Trophoblast cell (in vitro differentiated cells and primary cell): ENCODE data around the gene FAM114A1.
A peak's percentile ranks its signal among the peaks of the same experiment; 100 is the strongest.
"Not testable (repeated sequence)": the region's sequence is repeated elsewhere in the genome, so short reads cannot be mapped to it uniquely, and the experiment has no call there.

ENCODE experiments used
- DNase-seq, 2 donors: peaks; one replicate each; pipeline ENCODE4 v3.0.0-alpha.2; 2016
- H2AFZ ChIP-seq: 2 replicates; pipeline ENCODE4 v1.6.1; 2013; ENCODE audit warnings: low read length, moderate library complexity, mild to moderate bottlenecking; ENCODE audit not compliant: insufficient read depth, poor library complexity
- H2AK5ac ChIP-seq: 2 replicates; pipeline ENCODE4 v1.6.1; 2013; ENCODE audit warnings: mild to moderate bottlenecking, low read length
- H2BK120ac ChIP-seq: 2 replicates; pipeline ENCODE4 v1.6.1; 2013; ENCODE audit warnings: low read length, mild to moderate bottlenecking, moderate library complexity; ENCODE audit not compliant: insufficient read depth, poor library complexity
- H2BK12ac ChIP-seq: 2 replicates; pipeline ENCODE4 v1.6.1; 2013; ENCODE audit warnings: mild to moderate bottlenecking, low read length, moderate library complexity
- H2BK5ac ChIP-seq: 2 replicates; pipeline ENCODE4 v1.6.1; 2013; ENCODE audit warnings: low read length, low read depth, moderate library complexity, mild to moderate bottlenecking; ENCODE audit not compliant: poor library complexity
- H3K14ac ChIP-seq: 2 replicates; pipeline ENCODE4 v1.6.1; 2013; ENCODE audit warnings: mild to moderate bottlenecking, low read length
- H3K18ac ChIP-seq: 2 replicates; pipeline ENCODE4 v1.6.1; 2013; ENCODE audit warnings: mild to moderate bottlenecking, low read length
- H3K23ac ChIP-seq: 2 replicates; pipeline ENCODE4 v1.6.1; 2013; ENCODE audit warnings: low read length
- H3K27ac ChIP-seq: 2 replicates; pipeline ENCODE4 v1.5.1; 2013; ENCODE audit warnings: low read depth, mild to moderate bottlenecking, inconsistent platforms, low read length, moderate library complexity
- H3K27me3 ChIP-seq: 2 replicates; pipeline ENCODE4 v1.6.1; 2013; ENCODE audit warnings: inconsistent platforms, mild to moderate bottlenecking, low read length, moderate library complexity; ENCODE audit not compliant: insufficient read depth
- H3K36me3 ChIP-seq, 2 experiments: 1 replicate in 1 of 2; 2 replicates in 1 of 2; pipeline ENCODE4 v1.6.1; 2013; ENCODE audit warnings: low read length in 2 of 2, mild to moderate bottlenecking in 2 of 2, moderate library complexity in 1 of 2; ENCODE audit not compliant: insufficient read depth in 2 of 2, control insufficient read depth in 1 of 2
- H3K4ac ChIP-seq: 2 replicates; pipeline ENCODE4 v1.6.1; 2013; ENCODE audit warnings: low read depth, mild to moderate bottlenecking, low read length, moderate library complexity
- H3K4me1 ChIP-seq, 2 experiments: 1 replicate in 1 of 2; 2 replicates in 1 of 2; pipeline ENCODE4 v1.6.1; 2013; ENCODE audit warnings: low read length in 2 of 2, mild to moderate bottlenecking in 2 of 2, moderate library complexity in 1 of 2; ENCODE audit not compliant: insufficient read depth in 2 of 2, control insufficient read depth in 1 of 2
- H3K4me2 ChIP-seq: 2 replicates; pipeline ENCODE4 v1.6.1; 2013; ENCODE audit warnings: inconsistent platforms, mild to moderate bottlenecking, low read length, moderate library complexity
- H3K4me3 ChIP-seq: 2 replicates; pipeline ENCODE4 v1.5.1; 2013; ENCODE audit warnings: mild to moderate bottlenecking, low read depth, low read length, inconsistent platforms
- H3K79me1 ChIP-seq: one replicate; pipeline ENCODE4 v1.6.1; 2013; ENCODE audit warnings: low read length
- H3K79me2 ChIP-seq: 2 replicates; pipeline ENCODE4 v1.6.1; 2013; ENCODE audit warnings: low read length, mild to moderate bottlenecking; ENCODE audit not compliant: control insufficient read depth, insufficient read depth, poor library complexity
- H3K9ac ChIP-seq: 2 replicates; pipeline ENCODE4 v1.6.1; 2013; ENCODE audit warnings: mild to moderate bottlenecking, low read length
- H3K9me3 ChIP-seq: 2 replicates; pipeline ENCODE4 v1.6.1; 2013; ENCODE audit warnings: low read depth, mild to moderate bottlenecking, control low read depth, inconsistent platforms, low read length; ENCODE audit not compliant: insufficient read depth
- H4K12ac ChIP-seq: 2 replicates; pipeline ENCODE4 v1.6.1; 2013; ENCODE audit warnings: low read depth, mild to moderate bottlenecking, low read length, moderate library complexity
- H4K8ac ChIP-seq: 2 replicates; pipeline ENCODE4 v1.6.1; 2013; ENCODE audit warnings: low read depth, mild to moderate bottlenecking, low read length, moderate library complexity
- H4K91ac ChIP-seq: one replicate; pipeline ENCODE4 v1.6.1; 2013; ENCODE audit warnings: low read depth, mild to moderate bottlenecking, low read length, moderate library complexity
- WGBS: extraction: QIAGEN DNeasy Blood & Tissue Kit; methylation state at CpG from one replicate; pipeline ENCODE4 v1.1.7; 2013; ENCODE audit warnings: missing lambda C conversion rate; ENCODE audit not compliant: insufficient read length, insufficient coverage; ENCODE audit errors: extremely low coverage; 5-methylcytosine and 5-hydroxymethylcytosine counted together

The FAM114A1 gene

GRCh38 chr4:38985410-38986100 lies 117.9 kb downstream of the FAM114A1 start:
- Histone ChIP-seq H3K36me3 (no peaks in the 10 kb centered on the region), H3K14ac (no peak overlapping the region), H2BK120ac (no peak overlapping the region), H3K79me2 (no peaks in the 10 kb centered on the region), H3K9ac (no peak overlapping the region), H3K9me3 (no peaks in the 10 kb centered on the region), H4K8ac (no peak overlapping the region), H2AFZ (no peak overlapping the region), H2AK5ac (no peak overlapping the region), H4K91ac (no peak overlapping the region), H3K27me3 (no peaks in the 10 kb centered on the region), H2BK5ac (no peak overlapping the region), H3K79me1 (no peaks in the 10 kb centered on the region), H2BK12ac (no peak overlapping the region), H3K4me3 (no peak overlapping the region), H3K23ac (no peak overlapping the region), H3K4me2 (no peak overlapping the region), H3K18ac (no peak overlapping the region), H3K4ac (no peak overlapping the region), H3K27ac (no peak overlapping the region), H3K4me1 (peaks cover 0 to 2% of the 10 kb centered on the region in 2 experiments), H4K12ac (no peak overlapping the region)
- no CpG with 5 or more reads among the region's 10 CpGs for WGBS
- DNase-seq = no peak

GRCh38 chr4:38987491-38987890 lies 119.9 kb downstream of the FAM114A1 start:
- Histone ChIP-seq H2BK12ac (no peak overlapping the region), H3K9me3 (no peaks in the 10 kb centered on the region), H3K14ac (no peak overlapping the region), H3K4me3 (no peak overlapping the region), H2BK5ac (no peak overlapping the region), H4K12ac (no peak overlapping the region), H4K91ac (no peak overlapping the region), H4K8ac (no peak overlapping the region), H3K36me3 (no peaks in the 10 kb centered on the region), H3K79me1 (no peaks in the 10 kb centered on the region), H3K79me2 (no peaks in the 10 kb centered on the region), H2AFZ (no peak overlapping the region), H3K4me2 (no peak overlapping the region), H3K18ac (no peak overlapping the region), H2BK120ac (no peak overlapping the region), H3K4me1 (peaks cover 0 to 2% of the 10 kb centered on the region in 2 experiments), H3K23ac (no peak overlapping the region), H3K27ac (no peak overlapping the region), H3K27me3 (no peaks in the 10 kb centered on the region), H3K9ac (no peak overlapping the region), H2AK5ac (no peak overlapping the region), H3K4ac (no peak overlapping the region)
- no peak for DNase-seq

DNA sequence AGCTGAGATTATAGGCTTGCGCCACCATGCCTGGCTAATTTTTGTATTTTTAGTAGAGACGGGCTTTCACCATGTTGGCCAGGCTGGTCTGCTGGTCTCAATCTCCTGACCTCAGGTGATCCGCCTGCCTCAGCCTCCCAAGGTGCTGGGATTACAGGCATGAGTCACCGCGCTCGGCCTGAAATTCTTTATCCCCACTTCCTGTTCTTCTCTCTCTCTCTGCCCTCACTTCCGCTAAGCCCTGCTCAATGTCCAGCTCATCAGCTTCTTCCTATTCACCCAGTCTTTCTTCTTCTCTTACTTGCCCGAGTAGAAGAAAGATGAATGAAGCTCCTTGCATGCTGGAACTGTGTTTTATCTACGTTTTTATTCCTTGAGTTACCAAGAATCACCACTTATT lies 120.7 kb downstream of the FAM114A1 start:
- DNase-seq = peak; percentile 65 to 70
- H2BK5ac ChIP-seq, H3K4me3 ChIP-seq, H3K9me3 ChIP-seq, H3K79me2 ChIP-seq, H2BK120ac ChIP-seq, H3K23ac ChIP-seq, H3K27me3 ChIP-seq, H2AK5ac ChIP-seq, H3K4me2 ChIP-seq, H4K12ac ChIP-seq, H3K4ac ChIP-seq, H3K9ac ChIP-seq, H3K14ac ChIP-seq, H3K79me1 ChIP-seq, H3K27ac ChIP-seq, H3K36me3 ChIP-seq, H4K91ac ChIP-seq, H2BK12ac ChIP-seq, H3K4me1 ChIP-seq, H3K18ac ChIP-seq, H4K8ac ChIP-seq, H2AFZ ChIP-seq: not testable (repeated sequence)
- WGBS = no CpG with 5 or more reads among the region's 9 CpGs

GRCh38 chr4:38989487-38989886 lies 121.9 kb downstream of the FAM114A1 start:
- Histone ChIP-seq H2AK5ac (no peak overlapping the region), H3K27me3 (no peaks in the 10 kb centered on the region), H3K4me3 (no peak overlapping the region), H3K4me1 (peaks cover 0 to 2% of the 10 kb centered on the region in 2 experiments), H3K4ac (no peak overlapping the region), H3K23ac (no peak overlapping the region), H3K36me3 (no peaks in the 10 kb centered on the region), H2BK120ac (no peak overlapping the region), H3K14ac (no peak overlapping the region), H4K91ac (no peak overlapping the region), H3K4me2 (no peak overlapping the region), H3K27ac (no peak overlapping the region), H2BK5ac (no peak overlapping the region), H3K18ac (no peak overlapping the region), H4K8ac (no peak overlapping the region), H2BK12ac (no peak overlapping the region), H3K79me1 (no peaks in the 10 kb centered on the region), H2AFZ (no peak overlapping the region), H3K9ac (no peak overlapping the region), H3K9me3 (no peaks in the 10 kb centered on the region), H4K12ac (no peak overlapping the region), H3K79me2 (no peaks in the 10 kb centered on the region)
- no peak for DNase-seq
- no CpG with 5 or more reads among the region's 6 CpGs for WGBS
